Subcutaneous adipose tissue (tissue), 4 donors: ENCODE results near the gene KIF26B. TPM values are rescaled to one million over a fixed set of nuclear protein-coding genes. Genes with fewer than 3 reads are reported as not detected.

ENCODE experiments used
- total RNA-seq, 4 donors: library from RNA; depleted of rRNA; stranded (reverse); fragments of >200 nt; gene quantifications; one replicate each; pipeline ENCODE4 v1.1.0, GENCODE V29; 2016
- TF ChIP-seq, protein P1 (sequence below): fragments of 450-650 bp; IDR thresholded peaks from one replicate; pipeline ENCODE4 v1.5.1; 2016; ENCODE audit warnings: low read depth, mild to moderate bottlenecking, control low read depth, antibody characterized with exemption, moderate library complexity

KIF26B gene
- under 1 TPM; under 0.01 to 0.16 (median under 0.01) TPM for total RNA-seq

DNA sequence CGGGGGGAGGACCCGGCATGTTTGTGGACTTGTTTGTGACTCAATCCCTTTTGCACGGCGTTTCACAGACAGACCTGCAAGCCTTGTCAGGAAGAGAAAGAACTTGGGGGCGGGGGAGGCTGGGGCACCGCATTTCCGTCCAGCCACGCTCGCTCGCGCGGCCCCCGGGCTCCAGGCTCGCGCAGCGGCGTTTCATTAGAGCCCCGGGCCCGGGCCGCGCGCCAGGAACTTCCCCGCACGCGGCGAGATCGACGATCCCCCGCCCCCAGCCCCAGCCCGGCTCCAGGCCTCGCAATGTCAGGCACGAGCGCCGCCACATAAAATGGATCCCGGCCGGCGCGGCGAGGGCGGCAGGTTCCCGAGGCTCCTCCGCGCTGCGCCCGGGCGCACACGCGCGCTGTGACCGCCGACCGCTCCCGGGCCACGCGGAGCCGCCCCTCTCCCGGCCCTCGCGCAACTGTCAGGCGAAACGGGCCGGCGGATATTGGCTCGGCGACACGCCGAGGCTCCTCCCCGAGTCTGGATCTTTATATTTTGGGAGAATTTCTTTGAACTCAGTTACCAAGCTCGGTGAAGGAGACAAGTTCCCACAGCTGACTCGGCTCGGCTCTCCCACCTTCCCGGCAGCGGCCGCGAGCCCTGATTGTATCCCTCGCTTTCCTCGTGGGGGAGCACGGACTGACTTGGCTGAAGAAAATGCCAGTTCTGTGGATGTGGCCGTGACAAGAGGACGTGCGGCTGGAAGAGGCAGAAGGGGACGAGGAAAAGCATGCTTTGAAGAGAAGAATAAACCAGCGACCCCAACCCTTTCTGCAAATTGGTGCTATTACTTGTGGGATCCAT, at the start of gene KIF26B:
KIF26B (plus strand) TSS at position 557 of the 843 bp plus-strand sequence. CDS start 440 bp downstream, outside the sequence.
- TF ChIP-seq, protein P1, sequence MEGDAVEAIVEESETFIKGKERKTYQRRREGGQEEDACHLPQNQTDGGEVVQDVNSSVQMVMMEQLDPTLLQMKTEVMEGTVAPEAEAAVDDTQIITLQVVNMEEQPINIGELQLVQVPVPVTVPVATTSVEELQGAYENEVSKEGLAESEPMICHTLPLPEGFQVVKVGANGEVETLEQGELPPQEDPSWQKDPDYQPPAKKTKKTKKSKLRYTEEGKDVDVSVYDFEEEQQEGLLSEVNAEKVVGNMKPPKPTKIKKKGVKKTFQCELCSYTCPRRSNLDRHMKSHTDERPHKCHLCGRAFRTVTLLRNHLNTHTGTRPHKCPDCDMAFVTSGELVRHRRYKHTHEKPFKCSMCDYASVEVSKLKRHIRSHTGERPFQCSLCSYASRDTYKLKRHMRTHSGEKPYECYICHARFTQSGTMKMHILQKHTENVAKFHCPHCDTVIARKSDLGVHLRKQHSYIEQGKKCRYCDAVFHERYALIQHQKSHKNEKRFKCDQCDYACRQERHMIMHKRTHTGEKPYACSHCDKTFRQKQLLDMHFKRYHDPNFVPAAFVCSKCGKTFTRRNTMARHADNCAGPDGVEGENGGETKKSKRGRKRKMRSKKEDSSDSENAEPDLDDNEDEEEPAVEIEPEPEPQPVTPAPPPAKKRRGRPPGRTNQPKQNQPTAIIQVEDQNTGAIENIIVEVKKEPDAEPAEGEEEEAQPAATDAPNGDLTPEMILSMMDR: no peak

DNA sequence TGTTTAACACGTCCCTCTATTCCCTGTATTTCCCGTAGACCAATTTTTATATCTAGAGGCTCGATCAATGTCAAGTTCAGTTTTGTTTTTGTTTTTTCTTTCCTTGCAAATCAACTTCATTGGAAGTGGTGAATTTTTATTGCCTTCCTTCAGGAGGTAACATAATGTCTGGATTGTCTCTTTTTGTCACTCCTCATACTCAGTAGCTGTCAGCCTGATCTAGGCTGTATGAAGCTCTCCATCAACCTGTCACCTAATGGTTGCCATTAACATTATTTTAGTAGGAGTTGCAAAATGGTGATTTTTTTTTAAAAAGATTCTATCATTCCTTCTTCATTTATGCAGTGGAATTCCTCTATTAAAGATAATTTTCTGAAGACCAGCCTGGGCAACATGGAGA, 49.7 kb upstream of the KIF26B start:
- TF ChIP-seq, protein P1: no peak

DNA sequence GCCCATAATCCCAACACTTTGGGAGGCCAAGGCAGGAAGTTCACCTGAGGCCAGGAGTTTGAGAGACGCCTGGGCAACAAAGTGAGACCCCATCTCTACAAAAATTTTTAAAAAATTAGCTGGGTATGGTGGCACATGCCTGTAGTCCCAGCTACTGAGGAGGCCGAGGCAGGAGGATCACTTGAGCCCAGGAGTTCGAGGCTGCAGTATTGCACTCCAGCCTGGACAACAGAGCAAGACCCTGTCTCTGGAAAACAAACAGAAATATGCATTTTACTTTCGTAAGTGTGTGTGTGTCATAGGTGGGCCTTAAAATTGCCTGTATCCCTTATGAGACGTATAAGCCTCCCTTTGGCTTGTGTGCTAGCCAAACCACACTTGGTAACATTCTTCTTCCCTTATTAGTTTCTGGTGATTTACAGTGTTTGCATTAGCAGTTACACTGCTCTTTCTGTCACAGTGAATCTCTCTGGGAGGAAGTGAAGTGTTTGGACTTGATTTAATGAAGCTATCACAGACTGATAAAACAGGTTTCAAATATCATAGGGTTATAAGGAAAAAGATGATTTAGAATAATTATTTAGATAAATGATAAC, 48.9 kb upstream of the KIF26B start:
- TF ChIP-seq, protein P1: no peak

DNA sequence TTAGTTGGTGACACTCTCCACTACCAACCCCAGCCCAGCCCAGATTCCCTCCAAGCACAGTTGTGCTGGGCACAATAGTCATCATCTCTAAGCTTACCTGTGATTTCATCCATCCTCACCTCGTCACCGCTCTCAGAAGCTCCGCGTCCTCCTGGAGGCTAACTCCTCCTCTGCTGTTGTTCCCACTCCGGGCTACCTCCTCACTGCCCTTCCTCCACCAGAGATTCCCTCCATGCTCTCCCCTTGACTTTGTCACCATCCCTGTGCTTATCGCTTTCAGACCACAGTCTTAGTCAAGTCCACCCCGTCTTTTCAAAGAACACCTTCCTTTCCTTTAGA, 47.0 kb upstream of the KIF26B start:
- TF ChIP-seq, protein P1: no peak

DNA sequence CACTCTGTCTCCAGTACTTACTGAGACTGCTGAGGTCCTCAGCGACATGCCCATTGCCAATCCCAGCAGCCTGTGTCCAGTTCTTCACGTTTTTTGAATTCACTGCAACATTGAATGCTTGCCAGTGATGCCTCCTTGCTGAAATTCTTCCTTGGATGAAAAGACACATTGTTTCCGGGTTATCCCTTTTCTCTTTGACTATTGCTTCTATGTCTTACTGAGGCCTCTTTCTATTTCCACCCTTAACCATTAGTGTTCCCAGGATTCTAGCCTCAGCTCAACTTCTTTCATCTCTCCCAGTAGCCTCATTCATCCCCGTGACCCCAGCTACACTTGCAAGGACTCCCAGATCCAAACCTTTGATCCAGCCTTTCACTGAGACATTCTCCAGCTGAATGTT, 46.5 kb upstream of the KIF26B start:
- TF ChIP-seq, protein P1: no peak

DNA sequence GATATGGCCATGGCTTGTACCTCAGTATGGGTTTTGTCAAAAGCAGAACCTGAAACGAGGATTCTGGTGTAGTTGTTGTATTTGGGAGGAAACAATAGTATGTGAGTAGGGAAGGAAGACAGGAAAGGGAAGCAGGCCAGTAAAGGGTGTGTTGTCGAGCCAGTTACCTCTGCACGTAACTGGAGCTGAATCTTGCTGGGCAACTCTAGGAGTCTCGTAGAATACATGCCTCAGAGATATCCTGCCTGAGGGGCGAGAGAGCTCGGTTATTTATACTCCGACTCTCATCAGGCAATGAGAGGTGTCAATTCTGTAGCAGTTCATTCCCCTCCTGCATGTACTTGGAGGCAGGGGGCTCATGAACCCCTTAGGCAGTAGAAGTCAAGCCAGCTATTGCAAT, 45.9 kb upstream of the KIF26B start:
- TF ChIP-seq, protein P1: no peak

DNA sequence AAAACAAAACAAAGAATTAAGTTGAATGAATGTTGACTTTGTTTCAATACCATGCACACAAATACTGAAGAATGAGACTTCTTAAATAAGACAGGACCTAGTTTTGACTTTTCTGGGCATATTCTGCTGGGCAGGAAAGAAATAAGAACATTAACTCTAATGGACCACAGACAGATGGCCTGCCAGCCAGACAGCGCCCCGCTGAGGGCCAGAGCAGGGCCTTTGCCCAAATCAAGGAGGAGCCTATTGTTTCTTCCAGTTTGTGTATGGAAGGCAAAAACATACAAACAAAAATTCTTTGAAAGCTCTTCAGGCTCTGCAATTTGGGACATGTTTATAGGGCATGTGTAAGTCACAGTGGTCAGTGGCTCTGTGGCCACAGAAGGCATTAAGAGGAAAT, 44.4 kb upstream of the KIF26B start:
- TF ChIP-seq, protein P1: no peak
